CD8-positive, alpha-beta memory T cell (primary cell): ENCODE measurements around the gene FBXO28. TPM values are rescaled to one million over a fixed set of nuclear protein-coding genes. Genes with fewer than 3 reads are reported as not detected.

Experiments
- CTCF ChIA-PET: fragments of 350-600 bp; sonication (Branson Sonifier 250); formaldehyde crosslinking; loops from one replicate; lab custom pipeline; 2021; ENCODE audit warnings: antibody characterized with exemption; lab: Charles Lee
- POLR2A ChIA-PET: fragments of 350-600 bp; sonication (Branson Sonifier 250); formaldehyde crosslinking; loops from one replicate; lab custom pipeline; 2021; ENCODE audit warnings: antibody characterized with exemption; lab: Charles Lee
- DNase-seq, 5 donors: peaks; one replicate each; pipeline versions ENCODE4 v3.0.0 to v3.0.0-alpha.2; 2020 to 2022; ENCODE audit warnings: mixed read lengths in 1 of 5
- H3K27ac ChIP-seq: one replicate; pipeline ENCODE4 v1.7.0; 2013; ENCODE audit warnings: low read depth, mild to moderate bottlenecking, low read length, moderate library complexity
- H3K27me3 ChIP-seq: 2 replicates; pipeline ENCODE4 v1.7.0; 2013; ENCODE audit warnings: low read length, mild to moderate bottlenecking; ENCODE audit not compliant: insufficient read depth, poor library complexity, severe bottlenecking
- H3K36me3 ChIP-seq: 2 replicates; pipeline ENCODE4 v1.7.0; 2013; ENCODE audit warnings: mild to moderate bottlenecking, low read length, moderate library complexity; ENCODE audit not compliant: insufficient read depth
- H3K4me1 ChIP-seq: 2 replicates; pipeline ENCODE4 v1.7.0; 2013; ENCODE audit warnings: mild to moderate bottlenecking, low read length, moderate library complexity; ENCODE audit not compliant: insufficient read depth
- H3K4me3 ChIP-seq: 2 replicates; pipeline ENCODE4 v1.7.0; 2013; ENCODE audit warnings: mild to moderate bottlenecking, low read length
- H3K9me3 ChIP-seq: 2 replicates; pipeline ENCODE4 v1.7.0; 2013; ENCODE audit warnings: mild to moderate bottlenecking, low read length
- H3K27ac Mint-ChIP-seq, 8 donors: one replicate each; pipeline ENCODE4 v1.8.0; 2020 to 2021; ENCODE audit warnings: mixed read lengths in 8 of 8, mild to moderate bottlenecking in 6 of 8, inconsistent platforms in 3 of 8, moderate library complexity in 3 of 8
- H3K27me3 Mint-ChIP-seq, 2 donors: one replicate each; pipeline ENCODE4 v1.8.0; 2020 to 2021; ENCODE audit warnings: mixed read lengths in 2 of 2, mild to moderate bottlenecking in 1 of 2, moderate library complexity in 1 of 2
- H3K36me3 Mint-ChIP-seq, 3 donors: one replicate each; pipeline ENCODE4 v1.8.0; 2020 to 2021; ENCODE audit warnings: mixed read lengths in 3 of 3, inconsistent platforms in 1 of 3, mild to moderate bottlenecking in 1 of 3
- H3K4me1 Mint-ChIP-seq, 3 donors: one replicate each; pipeline ENCODE4 v1.8.0; 2020 to 2021; ENCODE audit warnings: mixed read lengths in 3 of 3, inconsistent platforms in 1 of 3, mild to moderate bottlenecking in 1 of 3
- H3K4me3 Mint-ChIP-seq, 7 donors: one replicate each; pipeline ENCODE4 v1.8.0; 2020 to 2021; ENCODE audit warnings: mixed read lengths in 7 of 7, mild to moderate bottlenecking in 6 of 7, moderate library complexity in 4 of 7, inconsistent platforms in 2 of 7
- H3K9me3 Mint-ChIP-seq, 5 donors: one replicate each; pipeline ENCODE4 v1.8.0; 2020 to 2022; ENCODE audit warnings: mixed read lengths in 5 of 5, mild to moderate bottlenecking in 3 of 5, moderate library complexity in 2 of 5, inconsistent platforms in 1 of 5
- polyA plus RNA-seq: library from polyadenylated mRNA; unstranded; fragments of 300-500 nt; fragmentation: Illumina TruSeq; gene quantifications from one replicate; pipeline ENCODE4 v1.2.3, GENCODE V29; 2021
- total RNA-seq, 2 experiments: library from RNA; stranded (reverse); gene quantifications; one replicate each; pipeline ENCODE4 v1.2.3, GENCODE V29; 2021

FBXO28 gene
- total and polyA plus RNA-seq, 3 experiments from 2014 or later = 16.8 to 32.2 (median 31.6) TPM

- H3K4me3 ChIP-seq = peak within 1 kb of the TSS; percentile 87
- peaks cover 40% of the 10 kb centered on the region for H3K4me1 ChIP-seq
- H3K4me3 Mint-ChIP-seq = peak within 1 kb of the TSS; percentile 87 to 95 (median 92)
- peak within 1 kb of the TSS; percentile 90 to 98 (median 94) for H3K27ac Mint-ChIP-seq
- no peaks in the 10 kb centered on the region for H3K36me3 ChIP-seq
- H3K9me3 Mint-ChIP-seq = no peaks in the 10 kb centered on the region
- H3K36me3 Mint-ChIP-seq = peaks cover 0 to 26% (median 2%) of the 10 kb centered on the region in 3 donors
- H3K27me3 Mint-ChIP-seq = no peaks in the 10 kb centered on the region
- H3K9me3 ChIP-seq = no peaks in the 10 kb centered on the region
- ChIA-PET CTCF (interaction anchor here (0.6 to 2.6 kb wide), 6 partner anchors 10 to 484 kb away, joined by 3 to 8 read pairs (median 4); no protein-coding TSS in a partner anchor), POLR2A (interaction anchor here (0.6 to 1.5 kb wide), 10 partner anchors 14 to 470 kb away, joined by 3 to 5 read pairs (median 4); partner anchors contain the start of genes CAPN2, FBXO28, NVL and TP53BP2)
- H3K27me3 ChIP-seq = no peaks in the 10 kb centered on the region
- H3K4me1 Mint-ChIP-seq = peaks cover 36 to 54% (median 52%) of the 10 kb centered on the region in 3 donors
- peak within 1 kb of the TSS; percentile 81 for H3K27ac ChIP-seq
- DNase-seq = peak; percentile 77 to 90 (median 84)
Observed at GRCh38 chr1:224182866-224183590, 69.1 kb downstream of the FBXO28 start, which contains the start of gene DEGS1. Gene DEGS1 (plus strand): TSS chr1:224183240. CDS start chr1:224183337, 97 bp downstream.

GRCh38 chr1:224183591-224184312, 69.8 kb downstream of the FBXO28 start:
- no peaks in the 10 kb centered on the region for H3K36me3 ChIP-seq
- peak; percentile 34 to 71 (median 60) for DNase-seq
- Mint-ChIP-seq H3K27me3 (no peaks in the 10 kb centered on the region), H3K9me3 (peaks cover 0 to 3% (median 0%) of the 10 kb centered on the region in 5 donors), H3K36me3 (peaks cover 0 to 31% (median 7%) of the 10 kb centered on the region in 3 donors), H3K4me3 (peak overlapping the region; percentile 87 to 94 (median 89)), H3K27ac (peak overlapping the region; percentile 88 to 97 (median 92)), H3K4me1 (peaks cover 42 to 60% (median 58%) of the 10 kb centered on the region in 3 donors)
- ChIA-PET POLR2A (interaction anchor here (1.2 to 1.5 kb wide), 2 partner anchors 67 to 70 kb away, joined by 5 read pairs; partner anchors contain the start of gene FBXO28), CTCF (interaction anchor here (1.0 to 2.6 kb wide), 3 partner anchors 9 to 67 kb away, joined by 4 to 8 read pairs (median 4); no protein-coding TSS in a partner anchor)
- H3K9me3 ChIP-seq = no peaks in the 10 kb centered on the region
- H3K4me3 ChIP-seq = peak overlapping the region; percentile 87
- peak overlapping the region; percentile 81 for H3K27ac ChIP-seq
- H3K4me1 ChIP-seq = peaks cover 40% of the 10 kb centered on the region
- H3K27me3 ChIP-seq = no peaks in the 10 kb centered on the region

- Histone ChIP-seq H3K9me3 (no peaks in the 10 kb centered on the region), H3K4me3 (no peak overlapping the region), H3K36me3 (peaks cover 8% of the 10 kb centered on the region), H3K27me3 (no peaks in the 10 kb centered on the region), H3K27ac (no peak overlapping the region), H3K4me1 (peaks cover 43% of the 10 kb centered on the region)
- ChIA-PET POLR2A (no interaction called here), CTCF (no interaction called here)
- peak overlapping the region; percentile 87 to 94 (median 89) for H3K4me3 Mint-ChIP-seq
- no peaks in the 10 kb centered on the region for H3K27me3 Mint-ChIP-seq
- DNase-seq = no peak
- peaks cover 0 to 3% (median 0%) of the 10 kb centered on the region in 5 donors for H3K9me3 Mint-ChIP-seq
- H3K36me3 Mint-ChIP-seq = peaks cover 0 to 40% (median 10%) of the 10 kb centered on the region in 3 donors
- H3K27ac Mint-ChIP-seq = peak overlapping the region in 6 of 8 donors; percentile 71 to 95 (median 90)
- peaks cover 51 to 73% (median 71%) of the 10 kb centered on the region in 3 donors for H3K4me1 Mint-ChIP-seq
Observed at GRCh38 chr1:224185208-224185607, 71.3 kb downstream of the FBXO28 start.

- Histone ChIP-seq H3K9me3 (no peaks in the 10 kb centered on the region), H3K27ac (no peak overlapping the region), H3K36me3 (peaks cover 9% of the 10 kb centered on the region), H3K27me3 (no peaks in the 10 kb centered on the region), H3K4me3 (no peak overlapping the region), H3K4me1 (peaks cover 33% of the 10 kb centered on the region)
- Mint-ChIP-seq H3K27ac (peak overlapping the region in 7 of 8 donors; percentile 53 to 82 (median 68)), H3K27me3 (no peaks in the 10 kb centered on the region), H3K4me1 (peaks cover 40 to 66% (median 55%) of the 10 kb centered on the region in 3 donors), H3K4me3 (peak overlapping the region; percentile 2 to 65 (median 54)), H3K36me3 (peaks cover 0 to 52% (median 15%) of the 10 kb centered on the region in 3 donors), H3K9me3 (peaks cover 0 to 3% (median 0%) of the 10 kb centered on the region in 5 donors)
- ChIA-PET CTCF (no interaction called here), POLR2A (no interaction called here)
- DNase-seq = no peak
Observed at GRCh38 chr1:224188286-224188685, 74.4 kb downstream of the FBXO28 start.

GRCh38 chr1:224189561-224189960, 75.7 kb downstream of the FBXO28 start:
- peaks cover 36 to 61% (median 49%) of the 10 kb centered on the region in 3 donors for H3K4me1 Mint-ChIP-seq
- CTCF ChIA-PET = interaction anchor here (1.8 kb wide), 1 partner anchor 73 kb away, joined by 4 read pairs; no protein-coding TSS in a partner anchor
- H3K27ac Mint-ChIP-seq = peak overlapping the region in 2 of 8 donors; percentile 37 to 54

GRCh38 chr1:224192082-224192788, 78.3 kb downstream of the FBXO28 start:
- H3K4me1 Mint-ChIP-seq = peaks cover 22 to 35% (median 28%) of the 10 kb centered on the region in 3 donors
- Histone ChIP-seq H3K27me3 (no peaks in the 10 kb centered on the region), H3K4me1 (peaks cover 7% of the 10 kb centered on the region), H3K36me3 (peaks cover 11% of the 10 kb centered on the region), H3K27ac (no peak overlapping the region), H3K4me3 (no peak overlapping the region), H3K9me3 (no peaks in the 10 kb centered on the region)
- ChIA-PET CTCF (interaction anchor here (1.1 to 1.7 kb wide), 3 partner anchors 9 to 39 kb away, joined by 4 to 5 read pairs (median 4); partner anchors contain the start of gene DEGS1), POLR2A (interaction anchor here (0.5 kb wide), 1 partner anchor 136 kb away, joined by 3 read pairs; no protein-coding TSS in a partner anchor)
- peak overlapping the region in 5 of 8 donors; percentile 35 to 84 (median 70) for H3K27ac Mint-ChIP-seq
- H3K36me3 Mint-ChIP-seq = peaks cover 9 to 52% (median 25%) of the 10 kb centered on the region in 3 donors
- H3K4me3 Mint-ChIP-seq = no peak overlapping the region
- no peaks in the 10 kb centered on the region for H3K27me3 Mint-ChIP-seq
- DNase-seq = no peak
- H3K9me3 Mint-ChIP-seq = peaks cover 0 to 3% (median 0%) of the 10 kb centered on the region in 5 donors

More at GRCh38 chr1:224189561-224189960, 75.7 kb downstream of the FBXO28 start:
- no peak overlapping the region for H3K27ac ChIP-seq
- no peaks in the 10 kb centered on the region for H3K27me3 Mint-ChIP-seq
- no peak overlapping the region for H3K4me3 ChIP-seq
- POLR2A ChIA-PET = no interaction called here
- H3K4me1 ChIP-seq = peaks cover 27% of the 10 kb centered on the region
- DNase-seq = no peak
- H3K36me3 ChIP-seq = peaks cover 11% of the 10 kb centered on the region
- peaks cover 0 to 3% (median 0%) of the 10 kb centered on the region in 5 donors for H3K9me3 Mint-ChIP-seq
- peaks cover 5 to 56% (median 23%) of the 10 kb centered on the region in 3 donors for H3K36me3 Mint-ChIP-seq
- no peaks in the 10 kb centered on the region for H3K27me3 ChIP-seq
- peak overlapping the region in 1 of 7 donors; percentile 6 for H3K4me3 Mint-ChIP-seq
- no peaks in the 10 kb centered on the region for H3K9me3 ChIP-seq
